Peyer's patch (tissue), 4 donors: ENCODE results near the gene PTPRM. TPM values are rescaled to one million over a fixed set of nuclear protein-coding genes. Genes with fewer than 3 reads are reported as not detected.

Source experiments
- DNase-seq, 3 donors: peaks; one replicate each; pipeline ENCODE4 v3.0.0-alpha.2; 2017 to 2019
- H3K27ac ChIP-seq, 4 donors: fragments of 200-600 bp; sonication (generic); one replicate each; pipeline ENCODE4 v1.5.1; 2016 to 2019
- H3K27me3 ChIP-seq, 2 donors: fragments of 200-600 bp; sonication (generic); one replicate each; pipeline ENCODE4 v1.5.1; 2019
- H3K36me3 ChIP-seq, 3 donors: fragments of 200-600 bp; sonication (generic); one replicate each; pipeline ENCODE4 v1.5.1; 2016 to 2019
- H3K4me1 ChIP-seq, 4 donors: fragments of 200-600 bp; sonication (generic); one replicate each; pipeline ENCODE4 v1.5.1; 2016 to 2019
- H3K4me3 ChIP-seq, 4 donors: fragments of 200-600 bp; sonication (generic); 1 replicate in 3 of 4; 2 replicates in 1 of 4; pipeline ENCODE4 v1.5.1; 2016 to 2019; ENCODE audit warnings: mild to moderate bottlenecking in 1 of 4
- H3K9me3 ChIP-seq, 4 donors: fragments of 200-600 bp; sonication (generic); one replicate each; pipeline ENCODE4 v1.5.1; 2016 to 2019; ENCODE audit warnings: mild to moderate bottlenecking in 1 of 4
- POLR2A ChIP-seq, 2 donors: fragments of 450-650 bp; IDR thresholded peaks; one replicate each; pipeline ENCODE4 v1.5.1; 2017; ENCODE audit warnings: antibody characterized with exemption in 2 of 2, mild to moderate bottlenecking in 2 of 2, moderate library complexity in 2 of 2
- total RNA-seq, 4 donors: library from RNA; depleted of rRNA; stranded (reverse); fragments of >200 nt; gene quantifications; one replicate each; pipeline ENCODE4 v1.1.0, GENCODE V29; 2016
- TF ChIP-seq, protein P1 (sequence below), 6 experiments: fragments of 450-650 bp in 4 of 6; fragments of 200-600 bp in 2 of 6; sonication (generic) in 1 of 6; IDR thresholded peaks; one replicate each; pipeline ENCODE4 v1.5.1; 2017 to 2019; ENCODE audit warnings: antibody characterized with exemption in 6 of 6, mild to moderate bottlenecking in 3 of 6, moderate library complexity in 1 of 6

The PTPRM gene
- total RNA-seq, 4 donors from 2014 or later = 39.6 to 211 (median 80.3) TPM

DNA sequence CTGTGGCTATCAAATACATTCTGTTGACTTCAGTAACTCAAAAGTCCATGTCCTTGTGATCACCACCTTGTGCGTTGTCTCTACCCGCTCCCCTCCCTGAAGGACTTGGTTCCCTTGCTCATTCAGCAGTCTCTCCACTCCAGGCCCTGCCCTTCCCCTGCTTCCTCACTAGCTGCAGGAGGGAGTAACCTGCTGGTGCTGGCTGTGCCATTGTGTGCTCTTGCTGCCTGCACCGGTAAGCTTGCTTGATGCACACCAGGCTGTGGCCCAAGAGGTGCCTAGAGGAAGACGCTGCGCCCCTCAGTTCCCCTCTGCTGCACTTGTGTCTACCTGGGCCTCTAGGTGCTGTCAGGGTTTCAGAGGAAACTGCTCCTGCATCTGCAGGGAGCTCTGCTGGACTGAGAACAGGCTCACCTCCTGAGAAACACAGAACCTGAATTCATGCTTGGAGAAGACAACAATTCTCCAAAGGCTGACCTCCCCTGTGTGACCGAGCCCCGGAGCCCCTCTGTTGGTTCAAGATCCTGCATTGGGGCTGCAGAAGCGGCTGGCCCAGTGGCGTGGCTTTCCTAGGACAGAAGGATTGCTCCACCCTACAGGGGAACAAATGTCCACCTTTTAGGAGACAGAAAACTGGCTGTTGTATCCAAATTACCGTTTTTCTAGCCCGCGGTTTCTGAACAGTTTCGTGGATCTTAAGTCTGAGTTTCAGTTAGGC is 33.6 kb downstream of the PTPRM start:
- no peak for TF ChIP-seq POLR2A (IDR thresholded peaks at IDR 0.05)
- TF ChIP-seq, protein P1, sequence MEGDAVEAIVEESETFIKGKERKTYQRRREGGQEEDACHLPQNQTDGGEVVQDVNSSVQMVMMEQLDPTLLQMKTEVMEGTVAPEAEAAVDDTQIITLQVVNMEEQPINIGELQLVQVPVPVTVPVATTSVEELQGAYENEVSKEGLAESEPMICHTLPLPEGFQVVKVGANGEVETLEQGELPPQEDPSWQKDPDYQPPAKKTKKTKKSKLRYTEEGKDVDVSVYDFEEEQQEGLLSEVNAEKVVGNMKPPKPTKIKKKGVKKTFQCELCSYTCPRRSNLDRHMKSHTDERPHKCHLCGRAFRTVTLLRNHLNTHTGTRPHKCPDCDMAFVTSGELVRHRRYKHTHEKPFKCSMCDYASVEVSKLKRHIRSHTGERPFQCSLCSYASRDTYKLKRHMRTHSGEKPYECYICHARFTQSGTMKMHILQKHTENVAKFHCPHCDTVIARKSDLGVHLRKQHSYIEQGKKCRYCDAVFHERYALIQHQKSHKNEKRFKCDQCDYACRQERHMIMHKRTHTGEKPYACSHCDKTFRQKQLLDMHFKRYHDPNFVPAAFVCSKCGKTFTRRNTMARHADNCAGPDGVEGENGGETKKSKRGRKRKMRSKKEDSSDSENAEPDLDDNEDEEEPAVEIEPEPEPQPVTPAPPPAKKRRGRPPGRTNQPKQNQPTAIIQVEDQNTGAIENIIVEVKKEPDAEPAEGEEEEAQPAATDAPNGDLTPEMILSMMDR (IDR thresholded peaks at IDR 0.05) = no peak
- Histone ChIP-seq H3K9me3 (no peaks in the 10 kb centered on the region), H3K27ac (no peak overlapping the region), H3K27me3 (no peaks in the 10 kb centered on the region), H3K4me3 (no peak overlapping the region), H3K4me1 (no peaks in the 10 kb centered on the region), H3K36me3 (no peaks in the 10 kb centered on the region)
- no peak for DNase-seq

DNA sequence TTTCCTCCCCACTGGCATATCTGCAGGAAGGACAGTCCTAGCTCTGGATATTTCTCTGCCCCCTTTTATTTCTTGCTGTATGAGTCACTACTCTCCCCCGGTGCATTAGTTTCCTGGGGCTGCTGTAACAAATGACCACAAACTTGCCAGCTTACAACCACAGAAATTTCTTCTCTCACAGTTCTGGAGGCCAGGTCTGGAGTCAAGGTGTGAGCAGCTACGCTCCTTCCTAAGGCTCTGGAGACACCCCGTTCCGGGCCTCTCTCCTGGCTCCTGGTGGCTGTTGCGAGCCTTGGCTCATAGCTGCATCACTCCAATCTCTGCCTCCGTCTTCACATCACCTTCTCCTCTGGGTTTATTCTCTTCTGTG is 34.1 kb downstream of the PTPRM start:
- no peaks in the 10 kb centered on the region for H3K27me3 ChIP-seq
- no peak for DNase-seq
- no peak overlapping the region for H3K4me3 ChIP-seq
- no peak for TF ChIP-seq POLR2A (IDR thresholded peaks at IDR 0.05)
- TF ChIP-seq, protein P1 (IDR thresholded peaks at IDR 0.05) = no peak
- H3K4me1 ChIP-seq = no peaks in the 10 kb centered on the region
- H3K9me3 ChIP-seq = no peaks in the 10 kb centered on the region
- H3K27ac ChIP-seq = no peak overlapping the region
- H3K36me3 ChIP-seq = no peaks in the 10 kb centered on the region

- no peaks in the 10 kb centered on the region for H3K9me3 ChIP-seq
- no peaks in the 10 kb centered on the region for H3K27me3 ChIP-seq
- TF ChIP-seq, protein P1 (IDR thresholded peaks at IDR 0.05) = no peak
- TF ChIP-seq POLR2A (IDR thresholded peaks at IDR 0.05) = no peak
- H3K4me3 ChIP-seq = no peak overlapping the region
- no peak for DNase-seq
- no peaks in the 10 kb centered on the region for H3K4me1 ChIP-seq
- H3K36me3 ChIP-seq = no peaks in the 10 kb centered on the region
- H3K27ac ChIP-seq = no peak overlapping the region
These were observed 34.8 kb downstream of the PTPRM start for GRCh38 chr18:7601936-7602335.

GRCh38 chr18:7603259-7604000 is 36.3 kb downstream of the PTPRM start:
- TF ChIP-seq POLR2A (IDR thresholded peaks at IDR 0.05) = no peak
- TF ChIP-seq, protein P1 (IDR thresholded peaks at IDR 0.05) = no peak
- Histone ChIP-seq H3K27ac (no peak overlapping the region), H3K9me3 (no peaks in the 10 kb centered on the region), H3K36me3 (no peaks in the 10 kb centered on the region), H3K4me1 (peaks cover 0 to 1% (median 0%) of the 10 kb centered on the region in 4 donors), H3K4me3 (no peak overlapping the region), H3K27me3 (no peaks in the 10 kb centered on the region)
- no peak for DNase-seq

DNA sequence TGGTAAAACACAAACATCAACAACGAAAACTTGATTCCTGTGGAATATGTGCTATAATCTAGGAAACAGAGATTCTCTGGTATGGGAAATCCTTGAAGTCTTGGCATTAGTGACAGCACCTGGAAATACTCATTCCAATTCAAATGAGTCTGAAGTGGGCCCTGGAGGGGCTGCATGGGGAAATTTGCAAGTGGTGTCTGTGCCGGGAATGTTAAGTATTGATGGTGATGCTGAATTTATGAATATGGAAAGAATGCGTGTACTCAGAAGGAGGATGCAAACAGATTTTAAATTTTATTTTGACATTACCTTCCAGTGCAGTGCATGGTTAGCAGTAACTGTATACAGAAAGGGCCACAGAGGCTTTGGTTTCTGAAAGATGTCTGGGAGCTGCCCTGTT is 37.2 kb downstream of the PTPRM start:
- Histone ChIP-seq H3K4me3 (no peak overlapping the region), H3K27me3 (no peaks in the 10 kb centered on the region), H3K4me1 (peaks cover 0 to 11% (median 0%) of the 10 kb centered on the region in 4 donors), H3K9me3 (no peaks in the 10 kb centered on the region), H3K36me3 (no peaks in the 10 kb centered on the region), H3K27ac (no peak overlapping the region)
- no peak for DNase-seq
- TF ChIP-seq POLR2A (IDR thresholded peaks at IDR 0.05) = no peak
- TF ChIP-seq, protein P1 (IDR thresholded peaks at IDR 0.05) = no peak
